Endodermal cell (in vitro differentiated cells): ENCODE results near the gene DNAH5. TPM values are rescaled to one million over a fixed set of nuclear protein-coding genes. Genes with fewer than 3 reads are reported as not detected.

Experiments
- DNase-seq: peaks from one replicate; pipeline ENCODE4 v3.0.0-alpha.2; 2017
- H3K27ac ChIP-seq: 2 replicates; pipeline ENCODE4 v1.5.1; 2013; ENCODE audit warnings: mild to moderate bottlenecking, low read depth, low read length, moderate library complexity
- H3K27me3 ChIP-seq: 2 replicates; pipeline ENCODE4 v1.6.1; 2013; ENCODE audit warnings: mild to moderate bottlenecking, low read length, moderate library complexity; ENCODE audit not compliant: insufficient read depth, control insufficient read depth, poor library complexity, severe bottlenecking
- H3K36me3 ChIP-seq: 2 replicates; pipeline ENCODE4 v1.7.0; 2013; ENCODE audit warnings: mild to moderate bottlenecking, low read length, moderate library complexity; ENCODE audit not compliant: control insufficient read depth, insufficient read depth
- H3K4me1 ChIP-seq: one replicate; pipeline ENCODE4 v1.7.0; 2013; ENCODE audit warnings: low read length; ENCODE audit not compliant: control insufficient read depth, insufficient read depth
- H3K4me3 ChIP-seq: 2 replicates; pipeline ENCODE4 v1.5.1; 2013; ENCODE audit warnings: mild to moderate bottlenecking, low read length, moderate library complexity
- H3K9ac ChIP-seq: 2 replicates; pipeline ENCODE4 v1.6.1; 2013; ENCODE audit warnings: mild to moderate bottlenecking, low read length, moderate library complexity; ENCODE audit not compliant: poor library complexity, severe bottlenecking; ENCODE audit errors: extremely low read depth
- H3K9me3 ChIP-seq: 2 replicates; pipeline ENCODE4 v1.6.1; 2013; ENCODE audit warnings: mild to moderate bottlenecking, low read length, moderate library complexity; ENCODE audit not compliant: control insufficient read depth
- H3K27ac Mint-ChIP-seq: 2 replicates; pipeline ENCODE4 v1.8.0; 2020; ENCODE audit warnings: mixed read lengths
- H3K27me3 Mint-ChIP-seq: 2 replicates; pipeline ENCODE4 v1.8.0; 2021; ENCODE audit warnings: mild to moderate bottlenecking, mixed read lengths; ENCODE audit not compliant: insufficient read depth
- H3K36me3 Mint-ChIP-seq: 2 replicates; pipeline ENCODE4 v1.8.0; 2020; ENCODE audit warnings: low read depth, mixed read lengths
- H3K4me1 Mint-ChIP-seq: 2 replicates; pipeline ENCODE4 v1.8.0; 2020; ENCODE audit warnings: mixed read lengths
- H3K4me3 Mint-ChIP-seq: 2 replicates; pipeline ENCODE4 v1.8.0; 2020; ENCODE audit warnings: mild to moderate bottlenecking, moderate library complexity, mixed read lengths
- H3K9me3 Mint-ChIP-seq: 2 replicates; pipeline ENCODE4 v1.8.0; 2020; ENCODE audit warnings: mild to moderate bottlenecking, mixed read lengths
- CTCF ChIP-seq: fragments of 200-600 bp; sonication (generic); conservative IDR thresholded peaks from 2 replicates; pipeline ENCODE4 v1.5.0; 2021; ENCODE audit warnings: antibody characterized with exemption, mild to moderate bottlenecking
- WGBS, 2 experiments: methylation state at CpG; one replicate each; pipeline versions ENCODE4 v1.1.5 to v1.1.7; 2013; ENCODE audit warnings: missing lambda C conversion rate in 2 of 2, mixed read lengths in 1 of 2; ENCODE audit not compliant: insufficient coverage in 1 of 2, insufficient read length in 1 of 2; 5-methylcytosine and 5-hydroxymethylcytosine counted together
- total RNA-seq, 2 donors: library from RNA; stranded (reverse); fragmentation: NEBNext Ultra II Directional in 1 of 2; extraction: Animal tissue kit (Norgen Biotek cat#: 25700) in 1 of 2; gene quantifications; 2 replicates in 1 of 2; 3 replicates in 1 of 2; pipeline ENCODE4 v1.2.1, GENCODE V29; 2021

DNAH5 gene
- total RNA-seq, 2 donors from 2014 or later = 0.84 to 1.8 TPM

GRCh38 chr5:13939638-13940037, 4.8 kb downstream of the DNAH5 start:
- no peak overlapping the region for H3K4me3 Mint-ChIP-seq
- Histone ChIP-seq H3K27ac (no peak overlapping the region), H3K4me3 (no peak overlapping the region), H3K9ac (no peak overlapping the region), H3K27me3 (no peaks in the 10 kb centered on the region), H3K4me1 (peaks cover 5% of the 10 kb centered on the region), H3K9me3 (peaks cover 1% of the 10 kb centered on the region), H3K36me3 (no peaks in the 10 kb centered on the region)
- no peaks in the 10 kb centered on the region for H3K36me3 Mint-ChIP-seq
- peak overlapping the region; percentile 3 for H3K27ac Mint-ChIP-seq
- WGBS, 2 experiments = 63 to 69% methylated on average over 6 to 8 of the region's 8 CpGs
- TF ChIP-seq CTCF = no peak
- H3K4me1 Mint-ChIP-seq = peaks cover 46% of the 10 kb centered on the region
- peaks cover under 1% of the 10 kb centered on the region for H3K9me3 Mint-ChIP-seq
- DNase-seq = no peak
- H3K27me3 Mint-ChIP-seq = no peaks in the 10 kb centered on the region

GRCh38 chr5:13934921-13935320, 9.6 kb downstream of the DNAH5 start:
- Histone ChIP-seq H3K36me3 (no peaks in the 10 kb centered on the region), H3K27ac (no peak overlapping the region), H3K4me1 (peaks cover 3% of the 10 kb centered on the region), H3K9ac (no peak overlapping the region), H3K27me3 (no peaks in the 10 kb centered on the region), H3K4me3 (no peak overlapping the region), H3K9me3 (peaks cover 11% of the 10 kb centered on the region)
- H3K4me1 Mint-ChIP-seq = peaks cover 13% of the 10 kb centered on the region
- H3K27me3 Mint-ChIP-seq = no peaks in the 10 kb centered on the region
- 92 to 100% methylated on average over 1 of the region's 1 CpG for WGBS, 2 experiments
- no peak overlapping the region for H3K4me3 Mint-ChIP-seq
- TF ChIP-seq CTCF = no peak
- no peak for DNase-seq
- H3K36me3 Mint-ChIP-seq = no peaks in the 10 kb centered on the region
- peaks cover 14% of the 10 kb centered on the region for H3K9me3 Mint-ChIP-seq
- H3K27ac Mint-ChIP-seq = no peak overlapping the region

GRCh38 chr5:13934125-13934524, 10.4 kb downstream of the DNAH5 start:
- H3K27me3 Mint-ChIP-seq = no peaks in the 10 kb centered on the region
- Histone ChIP-seq H3K27me3 (no peaks in the 10 kb centered on the region), H3K9ac (no peak overlapping the region), H3K36me3 (no peaks in the 10 kb centered on the region), H3K9me3 (peaks cover 11% of the 10 kb centered on the region), H3K4me3 (no peak overlapping the region), H3K27ac (no peak overlapping the region), H3K4me1 (peaks cover 3% of the 10 kb centered on the region)
- H3K27ac Mint-ChIP-seq = no peak overlapping the region
- H3K9me3 Mint-ChIP-seq = peaks cover 14% of the 10 kb centered on the region
- peaks cover 5% of the 10 kb centered on the region for H3K4me1 Mint-ChIP-seq
- TF ChIP-seq CTCF = no peak
- no peak for DNase-seq
- WGBS, 2 experiments = 93 to 100% methylated on average over 2 of the region's 2 CpGs
- no peak overlapping the region for H3K4me3 Mint-ChIP-seq
- H3K36me3 Mint-ChIP-seq = no peaks in the 10 kb centered on the region
